K562 treated with DMSO at 1 percent for 48 hours (cell line): ENCODE data around the gene LHFPL4. TPM values are rescaled to one million over a fixed set of nuclear protein-coding genes. Genes with fewer than 3 reads are reported as not detected.

ENCODE experiments used
- total RNA-seq: library from RNA; unstranded; fragments of 300-600 nt; gene quantifications from 2 replicates; pipeline ENCODE4 v1.2.3, GENCODE V29; 2022; ENCODE audit warnings: low replicate concordance; ENCODE audit errors: extremely low read depth

The LHFPL4 gene
- total RNA-seq: not detected in 2 replicates

DNA sequence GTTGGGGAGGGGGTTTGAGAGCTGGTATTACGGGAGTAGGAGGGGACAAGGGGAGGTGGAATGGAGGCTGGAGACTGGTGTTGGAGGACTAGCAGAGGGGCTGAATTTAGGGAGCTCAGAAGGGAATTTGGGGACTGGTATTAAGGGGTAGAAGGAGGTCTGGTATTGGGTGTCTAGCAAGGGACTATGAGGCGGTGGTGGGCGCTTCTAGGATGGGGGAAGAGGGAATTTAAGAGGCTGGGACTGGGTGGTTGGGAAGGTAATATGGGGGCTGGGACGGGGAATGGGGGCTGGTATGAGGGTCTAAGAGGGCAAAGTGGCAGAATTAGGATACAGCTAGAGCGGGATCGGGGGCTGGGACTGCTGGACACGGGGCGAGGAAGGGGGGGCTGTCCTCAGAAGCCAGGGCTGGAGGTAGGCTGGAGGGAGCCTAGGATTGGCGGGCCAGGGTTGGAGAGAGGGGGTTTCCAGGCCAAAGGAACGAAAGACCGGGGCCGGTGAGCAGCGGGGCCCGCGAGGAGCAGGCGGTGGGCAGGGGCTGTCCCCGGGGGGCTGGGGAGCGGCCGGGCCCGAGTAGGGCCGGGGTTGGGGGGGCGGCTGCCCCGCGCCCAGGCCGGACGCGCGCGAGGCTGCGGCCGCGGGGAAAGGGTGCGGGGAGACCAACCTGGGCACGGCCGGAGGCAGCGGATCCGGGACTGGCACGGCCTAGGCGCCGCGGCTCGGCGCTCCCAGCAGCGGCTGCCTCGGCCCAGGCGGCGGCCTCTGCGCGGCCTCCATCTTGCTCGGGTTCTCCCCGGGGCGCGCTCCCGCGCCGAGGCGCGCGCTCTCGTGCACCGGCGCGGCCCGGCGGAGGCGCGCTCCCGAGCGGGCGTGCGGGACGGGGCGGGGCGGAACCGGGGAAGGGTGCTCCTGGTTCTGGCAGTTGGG, at the start of gene LHFPL4:
LHFPL4 (minus strand) TSS at position 802 of the 927 bp plus-strand sequence. CDS start 1,143 bp downstream, outside the sequence.

Other genes with a start within 250 kb of the LHFPL4 start
- not detected in 2 replicates for gene THUMPD3, start 190.8 kb downstream of the LHFPL4 start, total RNA-seq
- gene SETD5, start 156.2 kb downstream of the LHFPL4 start, total RNA-seq: not detected in 2 replicates
- gene MTMR14, start 95.7 kb upstream of the LHFPL4 start, total RNA-seq: 308 TPM in 1 of 2 replicates, not detected in the other
- gene CPNE9, start 150.0 kb upstream of the LHFPL4 start, total RNA-seq: not detected in 2 replicates
- gene BRPF1, start 177.9 kb upstream of the LHFPL4 start, total RNA-seq: not detected in 2 replicates
- not detected in 2 replicates for gene OGG1, start 196.1 kb upstream of the LHFPL4 start, total RNA-seq
- not detected in 2 replicates for gene CAMK1, start 216.1 kb upstream of the LHFPL4 start, total RNA-seq
- gene TADA3, start 238.7 kb upstream of the LHFPL4 start, total RNA-seq: not detected in 2 replicates
- not detected in 2 replicates for gene ARPC4, start 239.3 kb upstream of the LHFPL4 start, total RNA-seq